Activated T-cell treated with anti-CD3 and anti-CD28 coated beads, Interleukin-2, amount 50 U/mL, for 4 hours (primary cell): Measurements from ENCODE around the gene PEAR1. TPM values are rescaled to one million over a fixed set of nuclear protein-coding genes. Genes with fewer than 3 reads are reported as not detected.
A peak's percentile ranks its signal among the peaks of the same experiment; 100 is the strongest.

Source experiments
- ATAC-seq, 2 donors: fragments of 200-7000 bp; cut with Tn5 transposase; one replicate each; pipeline ENCODE4 v1.10.0; 2021
- DNase-seq: peaks from one replicate; pipeline ENCODE4 v3.0.0-alpha.2; 2020
- H3K27me3 Mint-ChIP-seq: one replicate; pipeline ENCODE4 v1.8.0; 2021; ENCODE audit warnings: low read depth, mixed read lengths
- H3K36me3 Mint-ChIP-seq: one replicate; pipeline ENCODE4 v1.8.0; 2022; ENCODE audit warnings: mixed read lengths; ENCODE audit not compliant: insufficient read depth
- H3K4me1 Mint-ChIP-seq: one replicate; pipeline ENCODE4 v1.8.0; 2021; ENCODE audit warnings: low read depth, mixed read lengths
- H3K4me3 Mint-ChIP-seq: one replicate; pipeline ENCODE4 v1.8.0; 2021; ENCODE audit warnings: mild to moderate bottlenecking, moderate library complexity, mixed read lengths
- H3K9me3 Mint-ChIP-seq: one replicate; pipeline ENCODE4 v1.8.0; 2021; ENCODE audit warnings: mixed read lengths
- total RNA-seq, 3 donors: library from RNA; stranded (reverse); gene quantifications; one replicate each; pipeline ENCODE4 v1.2.1, GENCODE V29; 2021

The PEAR1 gene
- total RNA-seq, 3 donors from 2014 or later = 0.05 TPM; not detected in 2

DNA sequence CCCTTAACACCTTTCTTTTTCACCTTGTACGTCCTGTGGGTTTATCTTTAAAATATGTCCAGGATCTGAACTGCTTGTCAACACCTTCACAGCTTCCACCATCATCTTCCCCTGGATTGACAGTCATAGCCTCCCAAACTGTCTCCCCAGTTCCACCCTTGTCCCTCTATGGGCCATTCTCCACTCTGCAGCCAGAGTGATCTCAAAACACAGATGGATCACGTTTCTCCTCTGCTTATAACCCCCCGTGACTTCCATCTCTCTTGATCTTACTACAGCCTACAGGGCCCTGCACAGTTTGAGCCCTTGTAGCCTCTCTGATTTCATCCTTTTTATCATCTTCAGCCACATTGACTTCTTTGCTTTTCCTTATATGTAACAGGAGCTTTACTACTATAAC, 38.9 kb upstream of the PEAR1 start:
- Mint-ChIP-seq H3K4me3 (no peak overlapping the region), H3K4me1 (peaks cover 8% of the 10 kb centered on the region), H3K9me3 (no peaks in the 10 kb centered on the region), H3K36me3 (no peaks in the 10 kb centered on the region), H3K27me3 (peaks cover 22% of the 10 kb centered on the region)
- ATAC-seq = no peak
- no peak for DNase-seq

DNA sequence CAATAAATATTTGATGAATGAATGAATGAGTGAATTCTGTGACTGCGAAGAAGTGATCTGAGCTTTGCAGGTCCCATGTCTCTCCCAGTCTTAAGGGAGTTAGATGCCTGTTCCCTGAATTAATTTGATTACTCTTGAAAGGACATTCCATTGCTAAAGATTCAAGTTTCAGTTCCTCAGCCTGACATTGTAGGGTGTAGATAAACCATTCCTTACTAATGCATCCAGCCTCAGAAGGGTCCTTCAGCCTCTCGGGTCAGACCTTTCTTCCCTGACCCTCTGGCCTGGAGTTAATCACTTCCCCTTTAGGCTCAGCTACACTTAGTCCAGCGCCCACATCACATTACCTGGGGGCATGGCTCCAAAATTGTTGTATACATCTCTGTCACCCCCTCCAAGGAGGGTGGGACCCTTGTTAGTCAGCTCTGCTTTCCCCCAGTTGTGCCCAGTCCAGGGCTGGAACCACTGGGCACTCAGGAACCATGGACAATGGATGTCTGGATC, 37.2 kb upstream of the PEAR1 start:
- Mint-ChIP-seq H3K4me1 (peaks cover 15% of the 10 kb centered on the region), H3K27me3 (peaks cover 32% of the 10 kb centered on the region), H3K36me3 (no peaks in the 10 kb centered on the region), H3K4me3 (no peak overlapping the region), H3K9me3 (no peaks in the 10 kb centered on the region)
- no peak for ATAC-seq
- no peak for DNase-seq

DNA sequence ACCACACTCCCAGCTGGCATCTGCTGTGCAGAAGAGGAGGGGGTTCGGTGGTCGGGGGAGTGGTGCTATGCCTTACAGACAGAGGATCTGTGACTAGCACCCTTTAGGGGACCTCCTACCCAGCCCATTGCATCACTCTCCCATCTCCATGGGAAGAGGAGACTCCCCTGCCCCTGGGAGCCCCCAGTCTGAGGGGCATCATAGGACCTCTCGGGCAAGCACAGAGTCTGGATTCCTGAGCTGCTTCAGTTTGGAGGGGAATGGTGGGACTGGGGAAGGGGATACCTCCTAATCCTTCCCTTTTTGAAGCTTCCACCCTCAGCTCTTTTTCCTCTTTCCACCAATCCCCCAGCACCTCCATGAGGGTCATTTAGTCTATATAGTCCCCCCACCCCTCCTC, 36.0 kb upstream of the PEAR1 start:
- Mint-ChIP-seq H3K27me3 (peaks cover 44% of the 10 kb centered on the region), H3K4me1 (peaks cover 18% of the 10 kb centered on the region), H3K4me3 (no peak overlapping the region), H3K36me3 (no peaks in the 10 kb centered on the region), H3K9me3 (no peaks in the 10 kb centered on the region)
- ATAC-seq = no peak
- no peak for DNase-seq

DNA sequence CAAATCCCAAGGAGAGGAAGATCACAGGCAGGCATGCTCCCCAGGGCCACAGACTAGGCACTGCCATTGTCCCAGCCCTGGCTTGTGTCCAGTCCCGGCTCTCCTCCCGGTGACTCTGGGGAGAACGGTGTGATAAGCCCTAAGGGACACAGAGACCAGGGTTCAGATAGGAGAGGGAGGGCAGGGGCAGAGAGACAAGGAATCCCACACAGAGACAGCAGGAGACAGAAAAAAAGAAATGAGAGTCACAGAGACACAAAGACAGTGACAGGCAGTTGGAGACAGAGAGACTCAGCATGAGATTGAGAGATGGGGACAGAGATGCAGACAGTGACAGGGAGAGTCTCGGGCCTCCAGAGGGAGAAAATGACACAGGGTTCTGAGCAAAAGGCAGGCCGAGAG, 35.0 kb upstream of the PEAR1 start:
- no peak overlapping the region for H3K4me3 Mint-ChIP-seq
- peaks cover 54% of the 10 kb centered on the region for H3K27me3 Mint-ChIP-seq
- H3K9me3 Mint-ChIP-seq = no peaks in the 10 kb centered on the region
- ATAC-seq (no peak), DNase-seq (no peak)
- no peaks in the 10 kb centered on the region for H3K36me3 Mint-ChIP-seq
- peaks cover 24% of the 10 kb centered on the region for H3K4me1 Mint-ChIP-seq

DNA sequence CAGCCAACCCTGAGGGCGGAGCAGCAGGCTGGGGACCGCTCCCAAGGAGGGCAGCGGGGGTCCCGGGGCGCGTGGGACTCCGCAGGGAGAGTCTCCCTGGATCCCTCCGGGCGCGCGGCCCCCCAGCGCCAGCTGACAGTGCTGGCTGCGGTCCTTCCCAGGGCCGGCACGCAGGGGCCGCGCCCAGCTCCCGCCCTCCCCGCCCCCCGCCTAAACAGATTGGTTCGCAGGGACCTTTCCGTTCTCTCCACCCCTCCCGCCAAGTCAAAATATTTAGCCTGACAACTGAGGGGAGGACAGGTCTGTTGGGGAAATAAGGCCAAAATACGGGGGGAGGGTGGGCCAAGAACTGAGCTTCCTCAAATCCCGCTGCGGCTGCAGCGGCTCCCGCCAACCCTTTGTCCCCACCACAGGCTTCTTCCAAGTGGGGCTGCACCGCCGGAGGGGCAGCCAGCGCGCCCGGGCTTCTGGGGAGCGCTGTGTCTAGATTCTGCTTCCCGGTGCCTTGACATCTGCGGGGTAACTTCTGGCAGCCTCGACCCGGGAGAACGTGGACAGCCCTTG, 34.5 kb upstream of the PEAR1 start, which contains the start of gene INSRR:
Gene INSRR, minus strand, starts transcription at position 159 of the 564 bp plus-strand sequence. CDS start 496 bp downstream, outside the sequence.
- Mint-ChIP-seq H3K27me3 (peaks cover 59% of the 10 kb centered on the region), H3K4me1 (peaks cover 24% of the 10 kb centered on the region), H3K4me3 (peak within 1 kb of the TSS; percentile 77), H3K36me3 (no peaks in the 10 kb centered on the region), H3K9me3 (no peaks in the 10 kb centered on the region)
- DNase-seq (no peak), ATAC-seq (no peak)

DNA sequence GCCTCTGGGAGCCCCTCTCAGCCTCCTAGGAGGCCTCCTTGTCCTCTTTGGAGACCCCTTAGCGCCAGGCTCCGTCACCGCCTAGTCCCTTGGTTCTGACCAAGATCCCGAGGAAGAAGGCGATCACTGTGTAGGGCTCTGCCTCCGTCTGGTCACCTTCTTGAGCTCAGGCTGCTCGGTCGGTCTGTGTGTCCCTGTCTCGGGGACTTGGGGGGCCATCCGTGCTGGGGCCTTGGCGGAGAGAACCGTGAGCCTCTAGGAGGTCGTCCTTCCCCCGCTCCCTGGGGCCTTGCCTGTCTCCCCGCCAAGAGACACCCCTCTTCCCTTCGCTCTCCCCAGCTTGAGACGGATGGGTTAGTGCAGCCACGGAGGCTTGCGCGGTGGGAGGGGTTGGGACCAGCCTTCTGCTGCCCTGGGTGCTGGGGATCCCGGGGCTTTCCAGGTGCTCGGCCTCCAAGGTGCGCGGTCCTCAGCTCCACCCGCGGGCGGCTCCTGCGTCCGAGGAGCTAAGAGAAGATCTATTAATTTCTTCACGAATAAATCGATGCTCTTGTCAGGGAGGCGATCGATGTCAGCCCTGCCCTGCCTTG, 33.9 kb upstream of the PEAR1 start:
- H3K36me3 Mint-ChIP-seq = no peaks in the 10 kb centered on the region
- no peak for DNase-seq
- H3K27me3 Mint-ChIP-seq = peaks cover 64% of the 10 kb centered on the region
- H3K4me1 Mint-ChIP-seq = peaks cover 24% of the 10 kb centered on the region
- peak; percentile 16 to 31 for ATAC-seq
- H3K9me3 Mint-ChIP-seq = no peaks in the 10 kb centered on the region
- H3K4me3 Mint-ChIP-seq = peak overlapping the region; percentile 77

DNA sequence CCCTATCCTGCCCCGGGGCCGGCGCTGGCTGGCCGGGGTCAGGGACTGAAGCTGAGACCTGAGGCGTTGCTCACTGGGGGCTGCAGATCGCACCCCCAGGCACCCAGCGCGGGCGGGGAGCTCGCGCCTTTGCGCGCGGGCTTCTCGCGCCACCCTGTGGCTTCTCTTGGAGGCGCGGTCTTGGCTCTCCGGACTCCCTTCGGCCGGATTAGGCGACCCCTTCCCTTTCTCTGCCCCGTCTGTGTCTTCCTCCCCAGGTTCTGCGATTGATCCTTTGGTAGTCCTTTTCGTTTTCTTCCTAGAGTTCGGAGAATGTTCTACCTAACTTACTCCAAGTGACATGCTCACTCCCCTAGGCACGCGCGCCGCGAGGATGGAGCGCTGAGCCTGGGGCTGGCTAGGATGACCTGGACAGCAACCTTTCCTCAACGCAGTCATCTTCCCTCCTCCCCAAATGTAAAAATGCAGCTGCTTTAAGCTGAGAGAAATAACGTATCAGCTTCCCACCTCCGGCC, 33.3 kb upstream of the PEAR1 start:
- H3K27me3 Mint-ChIP-seq = peaks cover 68% of the 10 kb centered on the region
- peak overlapping the region; percentile 77 for H3K4me3 Mint-ChIP-seq
- H3K9me3 Mint-ChIP-seq = no peaks in the 10 kb centered on the region
- H3K36me3 Mint-ChIP-seq = no peaks in the 10 kb centered on the region
- ATAC-seq = peak; percentile 69 to 75
- peaks cover 24% of the 10 kb centered on the region for H3K4me1 Mint-ChIP-seq
- peak; percentile 57 for DNase-seq

DNA sequence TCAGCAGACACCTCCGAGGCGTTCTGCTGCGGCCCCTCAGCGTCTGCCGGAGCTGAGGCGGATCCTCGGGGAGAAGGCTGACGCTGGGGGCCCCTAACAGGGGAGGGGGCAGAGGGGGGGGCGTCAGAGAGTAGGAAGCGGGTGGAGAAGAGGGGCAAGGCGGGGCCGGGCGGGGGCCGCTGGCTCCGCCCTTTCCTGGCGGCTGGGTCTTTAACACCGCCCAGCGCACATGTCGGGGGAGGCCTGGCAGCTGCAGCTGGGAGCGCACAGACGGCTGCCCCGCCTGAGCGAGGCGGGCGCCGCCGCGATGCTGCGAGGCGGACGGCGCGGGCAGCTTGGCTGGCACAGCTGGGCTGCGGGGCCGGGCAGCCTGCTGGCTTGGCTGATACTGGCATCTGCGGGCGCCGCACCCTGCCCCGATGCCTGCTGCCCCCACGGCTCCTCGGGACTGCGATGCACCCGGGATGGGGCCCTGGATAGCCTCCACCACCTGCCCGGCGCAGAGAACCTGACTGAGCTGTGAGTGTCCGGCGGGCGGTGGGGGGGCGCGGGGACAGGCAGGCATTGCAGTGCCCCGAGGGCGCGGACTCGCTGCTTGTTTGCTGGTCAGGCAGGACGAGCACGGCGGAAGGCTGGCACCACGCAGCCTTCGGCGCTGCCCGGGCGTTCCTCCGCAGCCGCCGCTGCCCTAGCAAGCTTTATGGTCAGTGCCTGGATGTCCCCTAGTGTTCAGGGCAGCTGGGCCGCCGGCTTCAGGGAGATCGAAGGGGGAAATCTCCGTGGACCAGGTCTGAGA, 32.7 kb upstream of the PEAR1 start, which contains the start of gene NTRK1:
Gene NTRK1, plus strand, starts transcription at position 238 of the 796 bp plus-strand sequence. Its CDS starts 70 bp downstream, at position 308.
- Mint-ChIP-seq H3K4me3 (peak within 1 kb of the TSS; percentile 77), H3K9me3 (no peaks in the 10 kb centered on the region), H3K36me3 (no peaks in the 10 kb centered on the region), H3K4me1 (peaks cover 29% of the 10 kb centered on the region), H3K27me3 (peaks cover 75% of the 10 kb centered on the region)
- peak; percentile 58 for DNase-seq
- peak; percentile 76 to 82 for ATAC-seq

DNA sequence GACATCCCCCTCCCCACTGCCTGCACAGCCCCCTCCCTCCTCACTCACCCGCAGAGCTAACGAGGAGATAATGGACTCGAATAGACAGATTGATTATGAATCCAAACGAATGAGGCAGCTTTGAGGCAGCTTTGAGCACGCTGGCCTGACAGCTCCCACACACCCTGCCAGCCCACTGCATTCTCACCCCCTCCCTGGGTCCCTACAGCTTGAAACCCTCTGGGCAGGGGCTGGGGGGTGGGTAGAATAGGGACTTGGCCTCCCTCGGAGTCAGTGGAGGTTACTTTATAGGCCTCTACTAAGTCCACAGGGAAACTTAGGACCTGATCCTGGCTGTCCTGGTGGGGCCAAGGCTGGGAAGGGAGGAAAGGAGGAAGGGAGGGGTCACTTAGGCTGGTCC, 30.9 kb upstream of the PEAR1 start:
- DNase-seq (no peak), ATAC-seq (no peak)
- peaks cover 75% of the 10 kb centered on the region for H3K27me3 Mint-ChIP-seq
- H3K4me1 Mint-ChIP-seq = peaks cover 34% of the 10 kb centered on the region
- H3K9me3 Mint-ChIP-seq = no peaks in the 10 kb centered on the region
- no peaks in the 10 kb centered on the region for H3K36me3 Mint-ChIP-seq
- no peak overlapping the region for H3K4me3 Mint-ChIP-seq

DNA sequence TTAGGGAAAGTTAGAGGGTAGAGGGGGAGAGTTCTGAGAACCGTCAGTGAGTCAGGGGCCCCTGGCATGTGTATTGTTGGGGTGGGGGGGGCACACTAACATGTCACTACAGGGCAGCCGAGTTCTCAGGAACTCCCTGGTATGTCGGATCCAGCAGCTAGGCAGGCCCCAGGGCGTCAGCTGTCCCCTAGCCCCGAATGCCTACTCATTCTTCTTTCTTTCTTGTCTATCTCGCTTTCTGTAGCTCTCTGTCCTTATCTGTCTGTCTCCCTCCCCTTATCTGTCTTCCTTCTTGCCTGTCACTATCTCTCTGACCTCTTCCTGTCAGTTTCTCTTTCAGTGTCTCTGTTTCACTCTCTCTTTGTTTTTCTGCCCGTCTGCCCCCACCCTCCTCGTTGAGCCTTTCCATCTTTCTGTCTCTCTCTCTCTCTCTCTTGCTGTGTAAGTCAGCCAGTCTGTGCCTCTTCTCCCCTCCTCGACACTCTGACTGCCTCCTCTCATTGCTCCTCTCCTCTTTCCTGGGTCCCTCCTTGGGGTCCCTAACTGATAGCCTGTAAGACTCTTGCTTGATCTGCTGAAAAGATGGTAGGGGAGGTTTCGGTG, 30.4 kb upstream of the PEAR1 start:
- Mint-ChIP-seq H3K9me3 (no peaks in the 10 kb centered on the region), H3K27me3 (peaks cover 69% of the 10 kb centered on the region), H3K4me1 (peaks cover 34% of the 10 kb centered on the region), H3K36me3 (no peaks in the 10 kb centered on the region), H3K4me3 (no peak overlapping the region)
- DNase-seq (no peak), ATAC-seq (peak; percentile 19 to 46)

DNA sequence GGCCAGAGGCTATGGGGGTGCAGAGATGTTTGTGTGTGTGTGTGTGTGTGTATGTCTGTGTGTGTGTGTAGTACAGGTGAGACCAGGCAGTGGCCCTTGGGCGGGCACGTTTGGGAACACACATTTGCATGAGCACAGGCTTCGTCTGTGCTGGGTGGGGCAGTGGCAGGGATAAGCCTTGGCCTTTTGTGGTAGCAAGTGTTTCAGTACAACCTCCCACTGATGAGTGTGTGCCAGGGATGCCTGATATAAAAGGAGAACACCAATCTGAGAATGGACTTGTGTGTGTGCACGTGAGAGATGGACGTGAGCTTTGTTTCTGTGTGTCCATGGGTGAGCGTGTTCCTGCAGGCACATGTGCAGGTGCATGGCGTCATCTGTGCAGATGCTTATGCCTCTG, 29.9 kb upstream of the PEAR1 start:
- peaks cover 64% of the 10 kb centered on the region for H3K27me3 Mint-ChIP-seq
- no peak for ATAC-seq
- peaks cover 32% of the 10 kb centered on the region for H3K4me1 Mint-ChIP-seq

DNA sequence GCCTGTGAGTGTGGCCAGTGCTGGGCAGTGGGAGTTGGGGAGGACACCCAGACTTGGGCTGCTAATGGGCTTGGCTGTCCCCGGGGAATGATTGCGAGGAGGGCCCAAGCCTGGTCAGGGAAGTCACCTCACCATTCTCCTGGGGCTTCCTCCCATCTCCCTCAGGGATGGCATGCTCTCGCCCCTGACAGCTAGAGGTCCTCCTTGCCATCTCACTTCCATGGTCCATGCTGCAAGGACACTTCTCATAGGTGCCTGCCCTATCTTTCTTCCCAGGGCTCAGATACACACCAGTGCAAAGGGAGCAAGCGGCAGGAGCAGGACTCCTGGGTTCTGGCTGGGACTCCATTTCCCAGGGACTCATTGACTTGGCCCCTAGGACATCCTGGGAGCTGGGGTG, 28.7 kb upstream of the PEAR1 start:
- ATAC-seq (no peak), DNase-seq (no peak)
- H3K9me3 Mint-ChIP-seq = no peaks in the 10 kb centered on the region
- peaks cover 25% of the 10 kb centered on the region for H3K4me1 Mint-ChIP-seq
- no peaks in the 10 kb centered on the region for H3K36me3 Mint-ChIP-seq
- peaks cover 56% of the 10 kb centered on the region for H3K27me3 Mint-ChIP-seq
- no peak overlapping the region for H3K4me3 Mint-ChIP-seq

More for the DNA sequence above, 29.9 kb upstream of the PEAR1 start:
- Mint-ChIP-seq H3K9me3 (no peaks in the 10 kb centered on the region), H3K36me3 (no peaks in the 10 kb centered on the region), H3K4me3 (no peak overlapping the region)
- no peak for DNase-seq

DNA sequence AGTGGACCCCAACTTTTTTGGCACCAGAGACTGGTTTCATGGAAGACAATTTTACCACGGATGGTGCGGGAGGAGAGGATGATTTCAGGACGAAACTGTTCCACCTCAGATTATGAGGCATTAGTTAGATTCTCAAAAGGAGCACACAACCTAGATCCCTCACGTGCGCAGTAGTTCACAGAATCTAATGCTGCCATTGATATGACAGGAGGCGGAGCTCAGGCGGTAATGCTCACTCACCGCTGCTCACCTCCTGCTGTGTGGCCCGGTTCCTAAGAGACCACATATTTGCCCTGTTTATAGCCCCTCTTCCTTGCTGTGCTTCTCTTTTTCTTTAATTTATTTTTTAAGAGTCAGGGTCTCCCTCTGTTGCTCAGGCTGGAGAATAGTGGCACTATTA, 28.3 kb upstream of the PEAR1 start:
- Mint-ChIP-seq H3K4me1 (peaks cover 21% of the 10 kb centered on the region), H3K4me3 (no peak overlapping the region), H3K27me3 (peaks cover 53% of the 10 kb centered on the region), H3K9me3 (no peaks in the 10 kb centered on the region), H3K36me3 (no peaks in the 10 kb centered on the region)
- DNase-seq (no peak), ATAC-seq (no peak)

DNA sequence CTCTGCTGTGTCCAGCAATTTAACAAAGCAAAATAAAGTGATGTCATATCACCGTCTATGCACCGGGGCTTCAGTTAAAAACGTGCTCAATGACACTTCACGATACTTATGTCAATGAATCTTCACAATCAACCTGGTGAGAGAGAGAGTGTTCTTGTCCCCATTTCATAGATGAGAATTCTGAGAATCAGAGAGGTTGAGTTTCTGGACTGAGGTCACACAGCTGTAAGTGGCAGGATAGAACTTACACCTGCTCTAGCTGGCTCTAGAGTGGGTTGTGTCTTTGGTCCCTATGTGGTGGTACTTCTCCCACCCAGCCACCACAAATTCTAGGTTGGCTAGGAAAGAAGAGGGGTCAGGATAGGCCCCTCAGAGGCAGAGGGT, 27.7 kb upstream of the PEAR1 start:
- DNase-seq (no peak), ATAC-seq (no peak)
- Mint-ChIP-seq H3K27me3 (peaks cover 51% of the 10 kb centered on the region), H3K4me3 (no peak overlapping the region), H3K4me1 (peaks cover 19% of the 10 kb centered on the region), H3K9me3 (no peaks in the 10 kb centered on the region), H3K36me3 (no peaks in the 10 kb centered on the region)
